ENCODE measurements around the gene CHADL.
"Not testable (repeated sequence)": the region's sequence is repeated elsewhere in the genome, so short reads cannot be mapped to it uniquely, and the experiment has no call there.

CHADL gene

GRCh38 chr22:41198027-41198580 is 42.6 kb downstream of the CHADL start:
- peak overlapping the region in 1 of 21 experiments; percentile 38 for H3K27ac ChIP-seq
- peak overlapping the region; percentile 49 to 81 (median 65) for H3K4me3 ChIP-seq

GRCh38 chr22:41197038-41197972 is 43.4 kb downstream of the CHADL start:
- Histone ChIP-seq H3K27ac (peak overlapping the region in 8 of 21 experiments; percentile 14 to 64 (median 46)), H3K4me3 (peak overlapping the region; percentile 49 to 81 (median 65))

DNA sequence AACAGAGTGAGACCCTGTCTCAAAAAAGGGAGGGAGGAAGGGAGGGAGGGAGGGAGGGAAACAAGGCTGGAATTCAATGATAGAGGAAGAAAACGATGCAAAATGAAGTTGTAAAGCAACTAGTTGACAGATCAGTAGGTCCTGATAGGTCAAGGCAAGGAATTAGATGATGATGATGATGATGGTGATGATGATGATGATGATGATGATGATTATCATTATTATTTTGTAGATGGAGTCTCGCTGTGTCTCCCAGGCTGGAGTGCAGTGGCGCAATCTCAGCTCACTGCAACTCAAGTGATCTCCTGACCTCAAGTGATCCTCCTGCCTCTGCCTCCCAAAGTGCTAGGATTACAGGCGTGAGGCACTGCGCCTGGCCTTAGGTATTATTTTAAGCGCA is 46.9 kb downstream of the CHADL start:
- Histone ChIP-seq H3K4me3 (no peak overlapping the region), H3K27ac (no peak overlapping the region)

GRCh38 chr22:41191467-41191866 is 49.3 kb downstream of the CHADL start:
- H3K27ac ChIP-seq = no peak overlapping the region
- H3K4me3 ChIP-seq = no peak overlapping the region

GRCh38 chr22:41184679-41185078 is 56.1 kb downstream of the CHADL start:
- no peak overlapping the region for H3K4me3 ChIP-seq
- no peak overlapping the region for H3K27ac ChIP-seq

- H3K4me3 ChIP-seq = no peak overlapping the region
- peak overlapping the region in 5 of 21 experiments; percentile 0 to 51 (median 11) for H3K27ac ChIP-seq
Measured at GRCh38 chr22:41181349-41182241, 59.1 kb downstream of the CHADL start.

- Histone ChIP-seq H3K27ac (peak overlapping the region in 2 of 21 experiments; percentile 6 to 11), H3K4me3 (no peak overlapping the region)
Measured at GRCh38 chr22:41180926-41181325, 59.8 kb downstream of the CHADL start.

DNA sequence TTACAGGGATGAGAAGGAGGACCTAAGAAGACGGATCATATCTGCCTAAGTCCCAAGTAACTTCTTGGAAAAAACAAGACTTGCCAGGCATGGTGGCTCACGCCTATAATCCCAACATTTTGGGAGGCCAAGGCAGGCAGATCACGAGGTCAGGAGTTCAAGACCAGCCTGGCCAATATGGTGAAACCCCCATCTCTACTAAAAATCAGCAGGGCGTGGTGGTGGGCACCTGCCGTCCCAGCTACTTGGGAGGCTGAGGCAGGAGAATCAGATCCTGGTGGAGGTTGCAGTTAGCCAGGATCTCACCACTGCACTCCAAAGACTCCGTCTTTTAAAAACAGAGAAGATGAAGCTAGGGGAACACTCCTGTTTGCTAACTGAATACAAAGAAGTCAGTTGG is 60.4 kb downstream of the CHADL start:
- H3K4me3 ChIP-seq, H3K27ac ChIP-seq: not testable (repeated sequence)

Measured in skin epidermis (tissue), 12 donors.